Medulla oblongata (tissue), 1 donor: ENCODE results near the gene BPIFB4.
"Not testable (repeated sequence)": the region's sequence is repeated elsewhere in the genome, so short reads cannot be mapped to it uniquely, and the experiment has no call there.

ENCODE experiments used
- DNase-seq: peaks from one replicate; pipeline ENCODE4 v3.0.0-alpha.2; 2015; ENCODE audit errors: extremely low spot score

The BPIFB4 gene

GRCh38 chr20:33119725-33120720 is 40.6 kb downstream of the BPIFB4 start:
- DNase-seq, result no peak

DNA sequence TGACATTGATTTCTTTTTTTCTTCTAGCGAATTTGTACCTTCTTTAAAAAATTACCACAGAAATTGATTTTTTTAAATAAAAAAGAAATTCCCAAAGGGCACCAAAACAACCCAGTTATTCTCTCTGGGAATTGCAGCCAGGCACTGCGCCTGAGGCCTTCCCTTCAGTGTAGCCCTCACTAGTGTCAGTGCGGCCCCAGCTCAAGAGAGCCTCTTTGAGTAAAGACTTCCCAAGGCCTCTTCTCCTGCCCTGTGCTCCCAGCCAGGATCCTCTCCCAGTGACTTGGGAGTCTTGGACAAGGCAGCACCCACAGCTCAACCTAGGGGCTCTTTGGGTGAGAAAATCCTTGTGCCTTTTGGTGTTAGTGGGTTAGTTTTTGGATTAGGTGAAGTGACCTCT is 41.5 kb downstream of the BPIFB4 start:
- no peak for DNase-seq

DNA sequence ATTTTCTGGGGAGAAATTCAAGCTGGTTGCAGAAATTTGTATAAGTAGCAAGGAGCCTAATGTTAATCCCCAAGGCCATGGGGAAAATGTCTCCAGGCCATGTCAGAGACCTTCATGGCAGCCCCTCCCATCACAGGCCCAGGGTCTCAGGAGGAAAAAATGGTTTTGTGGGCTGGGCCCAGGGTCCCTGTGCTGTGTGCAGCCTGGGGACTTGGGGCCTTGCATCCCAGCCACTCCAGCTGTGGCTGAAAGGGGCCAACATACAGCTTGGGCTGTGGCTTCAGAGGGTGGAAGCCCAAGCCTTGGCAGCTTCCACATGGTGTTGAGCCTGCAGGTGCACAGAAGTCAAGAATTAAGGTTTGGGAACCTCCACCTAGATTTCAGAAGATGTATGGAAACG is 42.9 kb downstream of the BPIFB4 start:
- not testable (repeated sequence) for DNase-seq

DNA sequence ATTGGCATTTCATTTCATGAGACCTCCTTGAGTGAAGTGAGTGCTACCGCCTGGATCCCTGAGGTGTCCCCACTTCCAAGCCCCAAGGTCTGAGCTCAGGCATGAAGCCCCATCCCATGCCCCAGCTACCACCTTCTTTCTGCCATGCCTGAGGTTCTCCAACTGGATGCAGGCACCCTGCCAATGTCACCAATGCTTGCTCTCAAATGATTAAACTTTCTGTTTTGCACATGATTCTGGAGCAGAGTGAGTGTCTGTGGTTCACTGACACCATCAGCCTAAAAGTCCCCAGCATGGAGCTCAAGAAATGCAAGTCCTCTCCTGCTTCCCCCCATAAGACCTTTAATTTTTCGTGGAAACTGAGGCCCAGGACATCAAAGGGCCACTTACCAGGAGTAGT is 44.8 kb downstream of the BPIFB4 start:
- DNase-seq, result no peak

DNA sequence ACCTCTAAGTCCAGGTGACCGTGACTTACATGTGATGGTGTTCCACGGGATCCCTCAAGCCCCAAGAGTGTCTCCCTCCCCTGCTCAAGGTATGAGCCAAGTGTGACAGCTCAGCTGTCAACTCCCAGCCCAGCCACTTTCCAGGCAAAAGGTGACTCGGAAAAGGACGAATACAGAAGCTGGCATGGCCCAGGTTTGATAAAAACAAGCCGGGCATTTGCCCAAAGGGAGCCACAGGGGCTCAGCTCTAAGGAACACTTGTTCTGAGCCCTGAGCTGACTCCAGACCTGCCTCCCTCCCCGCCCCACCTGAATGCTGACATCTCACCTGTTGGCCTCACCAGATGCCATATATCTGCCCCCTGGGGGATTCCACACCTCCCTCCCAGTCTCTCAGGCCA is 45.6 kb downstream of the BPIFB4 start:
- DNase-seq, result no peak

DNA sequence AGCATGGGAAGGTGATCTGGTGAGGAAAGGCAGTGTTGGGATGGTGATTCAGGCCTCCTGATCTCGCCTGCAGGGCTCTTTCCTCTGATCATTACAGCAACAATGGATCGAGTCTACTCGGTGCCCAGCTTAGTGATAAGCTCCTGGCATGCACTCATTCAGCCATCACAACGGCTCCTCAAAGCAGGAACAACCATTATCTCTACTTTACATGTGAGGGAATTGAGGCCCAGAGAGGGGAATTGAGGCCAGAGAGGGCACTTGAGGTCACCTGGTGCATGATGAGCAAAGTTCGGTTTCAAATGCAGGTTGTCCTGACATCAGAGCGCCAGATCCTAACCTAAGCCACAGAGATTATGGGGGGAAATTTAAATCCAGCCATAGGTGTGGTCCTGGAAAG is 46.5 kb downstream of the BPIFB4 start:
- no peak for DNase-seq

DNA sequence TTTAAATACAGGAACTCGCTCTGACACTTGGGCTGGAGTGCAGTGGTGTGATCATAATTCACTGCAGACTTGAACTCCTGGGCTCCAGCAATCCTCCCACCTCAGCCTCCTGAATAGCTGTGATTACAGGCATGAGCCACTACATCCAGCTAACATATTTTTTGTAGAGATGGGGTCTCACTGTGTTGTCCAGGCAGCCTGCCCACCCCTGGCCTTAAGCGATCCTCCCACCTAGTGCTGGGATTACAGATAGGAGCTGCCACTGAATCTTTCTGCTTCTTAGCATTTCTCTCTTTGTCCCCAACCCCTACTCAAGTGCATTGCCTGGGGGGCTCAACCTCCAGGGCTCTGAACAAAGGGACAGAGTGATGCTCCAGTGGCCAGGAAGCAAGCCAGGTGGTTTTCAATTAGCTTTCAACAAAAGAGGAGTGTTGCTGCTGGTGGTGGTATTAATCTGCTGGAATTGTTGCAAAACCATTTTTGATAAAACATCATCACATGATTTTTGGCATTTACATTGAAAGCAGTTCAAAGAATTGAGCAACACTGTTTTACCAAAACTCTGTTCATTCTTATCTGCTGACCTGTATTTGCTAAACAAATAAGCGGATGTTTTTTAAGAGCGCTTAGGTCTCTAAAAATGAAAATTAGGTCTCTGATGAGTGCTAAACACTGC is 48.1 kb downstream of the BPIFB4 start:
- no peak for DNase-seq

GRCh38 chr20:33130568-33131061 is 51.2 kb downstream of the BPIFB4 start:
- DNase-seq, result no peak

- DNase-seq, result no peak
Observed at GRCh38 chr20:33131949-33132473, 52.6 kb downstream of the BPIFB4 start.

DNA sequence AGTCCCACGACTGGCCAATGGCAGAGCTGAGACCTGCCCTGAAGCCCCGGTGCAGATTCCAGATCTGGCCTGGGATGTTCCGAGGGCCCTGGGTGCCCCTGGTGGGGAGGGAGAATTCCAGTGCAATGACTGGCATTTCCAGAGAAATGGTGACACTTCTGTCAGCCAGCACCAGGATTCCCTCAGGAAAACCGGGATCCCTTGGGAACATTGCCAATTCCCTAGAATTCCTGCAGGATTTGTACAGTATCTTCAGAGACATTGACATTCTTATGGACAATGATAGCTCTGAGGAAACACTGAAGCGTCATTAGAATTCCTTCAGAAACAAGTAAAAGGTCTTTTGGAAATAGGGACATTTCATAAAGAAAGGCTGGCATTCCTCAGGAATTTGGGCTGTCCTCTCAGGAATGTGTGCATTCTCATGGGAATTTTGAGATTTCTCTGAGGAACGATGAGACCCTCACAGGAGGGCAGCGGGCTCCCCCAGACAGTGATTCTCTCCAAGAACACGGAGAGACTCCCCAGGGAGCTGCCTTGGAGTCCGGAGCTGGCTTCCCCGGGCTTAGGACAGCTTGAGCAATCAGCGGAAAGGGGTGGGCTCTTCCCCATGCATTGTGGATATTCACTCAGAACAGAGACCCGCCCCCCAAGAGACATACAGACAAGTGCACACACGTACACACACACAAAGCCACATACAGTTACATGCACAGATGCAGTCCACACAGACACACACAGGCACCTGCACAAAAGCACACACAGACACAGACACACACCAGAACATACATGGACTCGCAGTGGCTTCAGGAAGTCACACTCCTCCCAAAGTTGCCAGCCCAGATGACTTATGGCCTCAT is 53.3 kb downstream of the BPIFB4 start:
- no peak for DNase-seq

DNA sequence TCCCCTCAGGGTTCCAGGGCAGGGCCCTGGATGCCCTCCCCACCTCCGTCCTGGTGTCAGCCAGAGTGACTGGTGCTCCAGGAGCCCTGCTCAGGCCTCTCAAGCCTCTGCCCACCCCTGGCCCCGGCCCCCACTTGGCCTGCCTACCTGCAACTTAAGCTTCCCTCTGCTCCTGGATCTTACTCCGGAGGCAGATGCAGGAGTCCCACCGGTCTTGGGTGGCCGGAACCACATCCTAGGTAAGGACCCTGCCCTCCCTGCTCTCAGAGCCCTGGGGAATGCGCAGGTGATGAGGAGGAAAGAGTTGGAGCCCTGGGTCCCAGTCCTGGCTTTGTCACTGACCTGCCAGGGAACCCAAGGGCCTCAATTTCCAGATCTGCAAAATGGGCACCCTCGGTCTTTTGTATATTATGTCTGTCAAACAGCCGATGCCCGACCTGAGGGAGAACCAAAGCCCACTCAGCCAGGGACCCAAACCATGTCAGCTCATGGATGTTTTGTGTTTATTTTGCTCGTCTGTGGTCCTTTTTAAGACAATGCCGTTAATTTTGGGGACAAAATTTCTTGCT is 54.0 kb downstream of the BPIFB4 start:
- no peak for DNase-seq

DNA sequence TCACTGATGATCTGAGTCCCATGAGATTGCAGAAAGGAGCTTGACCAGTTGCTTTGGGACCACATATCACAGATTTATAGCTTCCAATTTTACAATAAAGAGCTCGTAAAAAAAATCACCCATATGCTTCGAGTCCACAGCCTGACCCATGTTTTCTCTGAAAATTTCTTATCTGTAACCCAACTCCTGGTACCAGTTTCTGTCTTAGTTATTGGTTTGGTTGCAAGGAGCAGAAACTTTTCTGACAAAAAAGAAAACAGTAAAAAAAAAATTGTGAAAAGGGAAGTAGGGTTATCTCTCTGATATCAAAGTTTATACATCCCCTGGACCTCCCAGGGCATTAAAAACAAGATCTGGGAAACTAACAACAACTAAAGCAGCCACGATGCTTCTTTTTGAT is 57.8 kb downstream of the BPIFB4 start:
- no peak for DNase-seq

- DNase-seq, result no peak
Observed at GRCh38 chr20:33139467-33139866, 60.0 kb downstream of the BPIFB4 start.

DNA sequence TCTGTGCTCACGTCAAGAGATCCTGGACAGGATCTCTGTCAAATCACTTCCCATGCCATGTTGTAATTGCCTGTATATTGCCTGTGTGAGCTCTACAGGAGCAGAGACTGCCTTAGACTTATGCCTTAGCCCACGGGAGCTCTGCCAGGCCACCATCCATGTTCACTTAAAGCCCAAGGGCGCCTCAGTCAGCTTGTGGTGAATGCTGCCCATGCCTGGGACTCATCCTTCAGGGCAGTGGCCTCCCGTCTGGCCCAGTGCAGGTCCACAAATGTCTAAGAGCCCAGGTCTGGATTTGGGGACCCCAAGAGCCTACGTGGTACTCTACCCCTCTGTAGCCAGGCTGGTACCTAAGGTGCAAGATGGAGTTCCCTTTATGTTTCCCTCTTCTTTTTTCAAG is 66.1 kb downstream of the BPIFB4 start:
- no peak for DNase-seq

DNA sequence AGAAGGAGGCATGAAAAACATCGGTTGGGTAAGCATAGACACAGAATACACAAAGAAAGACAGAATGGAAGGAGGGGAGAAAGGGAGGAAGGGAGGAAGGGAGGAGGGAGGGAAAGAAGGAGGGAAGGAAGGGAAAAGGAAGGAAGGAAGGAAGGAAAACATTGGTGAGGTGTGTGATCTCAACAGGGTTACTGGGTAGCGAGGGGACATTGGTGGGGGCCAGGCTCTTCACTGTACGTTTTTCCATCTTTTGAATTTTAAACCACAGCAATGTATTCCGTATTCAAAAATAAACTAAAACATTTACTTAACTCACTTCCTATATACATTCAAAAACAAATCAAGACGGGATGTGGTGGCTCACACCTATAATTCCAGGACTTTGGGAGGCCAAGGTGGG is 67.9 kb downstream of the BPIFB4 start:
- DNase-seq, result no peak

DNA sequence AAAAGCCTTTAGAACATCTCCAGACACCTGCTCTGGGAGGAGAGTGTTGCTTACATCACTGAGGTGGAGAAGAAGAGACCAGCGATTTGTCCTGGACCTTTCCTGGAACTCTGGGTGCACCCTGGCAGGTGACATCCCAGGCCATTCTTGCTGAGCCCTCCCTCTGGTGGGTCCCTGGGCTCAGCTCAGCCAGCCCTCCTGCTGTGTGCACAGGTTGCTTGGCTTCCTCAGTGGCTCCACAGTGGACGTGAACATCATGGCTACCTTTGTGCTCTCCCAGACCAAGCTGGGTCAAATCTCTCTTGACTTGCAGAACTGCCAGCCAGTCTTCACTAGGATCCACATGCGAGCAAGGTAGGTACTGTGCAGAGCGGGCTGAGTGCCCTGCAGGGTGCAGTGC is 68.6 kb downstream of the BPIFB4 start:
- no peak for DNase-seq

DNA sequence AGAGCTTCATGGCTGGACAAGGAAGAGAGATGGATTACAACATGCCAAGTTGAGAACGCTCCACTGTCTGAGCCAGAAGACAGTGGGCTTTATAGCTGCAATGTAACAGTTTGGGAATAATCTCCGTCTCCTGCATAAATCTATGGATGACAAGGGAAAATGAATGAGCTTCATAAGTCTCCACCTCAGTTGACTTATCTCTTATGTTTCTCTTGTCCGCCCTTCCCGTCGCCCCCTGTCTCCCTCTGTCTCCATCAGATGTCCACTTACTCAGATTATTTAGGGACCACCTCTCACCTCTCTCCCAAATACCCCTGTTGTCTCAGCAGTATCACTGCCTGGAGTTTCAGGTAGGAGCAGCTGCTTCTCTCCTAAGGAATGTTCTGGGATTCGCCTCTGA is 74.8 kb downstream of the BPIFB4 start:
- no peak for DNase-seq

DNA sequence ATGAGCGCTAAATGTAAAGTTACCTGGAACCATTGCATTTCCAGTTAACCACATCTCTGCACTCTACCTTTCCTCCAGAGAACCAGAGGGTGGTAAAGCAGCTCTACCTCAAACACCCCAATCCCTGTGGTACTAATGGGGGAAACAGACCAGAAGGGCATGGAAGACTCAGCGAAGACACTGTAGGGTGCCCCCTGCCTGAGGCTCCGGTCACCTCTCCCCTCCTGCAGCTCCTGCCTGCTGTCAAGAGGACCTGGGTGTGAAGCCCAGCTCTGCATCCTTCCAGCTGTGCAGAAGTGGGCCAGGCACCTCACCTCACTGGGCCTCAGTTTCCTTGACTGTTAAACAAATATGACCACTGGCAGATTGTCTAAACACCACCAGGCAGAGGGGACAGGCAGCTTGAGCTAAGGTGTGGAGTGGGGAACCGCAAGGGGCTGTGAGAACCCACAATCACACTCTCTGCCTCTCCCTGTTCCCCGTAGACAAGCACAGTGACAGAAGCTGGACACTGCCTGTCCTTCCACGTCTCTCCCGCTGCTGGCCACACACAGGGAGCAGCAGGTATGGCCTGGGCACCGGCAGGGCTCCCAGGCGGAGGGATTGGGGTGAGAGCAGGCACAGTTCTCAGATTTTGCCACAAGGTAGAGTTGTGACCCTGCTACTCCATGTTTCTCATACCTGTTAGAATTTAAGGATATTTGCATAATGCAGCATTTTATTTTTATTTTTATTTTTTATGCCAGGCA is 79.4 kb downstream of the BPIFB4 start:
- DNase-seq, result no peak

GRCh38 chr20:33159713-33160112 is 80.3 kb downstream of the BPIFB4 start:
- DNase-seq, result no peak

DNA sequence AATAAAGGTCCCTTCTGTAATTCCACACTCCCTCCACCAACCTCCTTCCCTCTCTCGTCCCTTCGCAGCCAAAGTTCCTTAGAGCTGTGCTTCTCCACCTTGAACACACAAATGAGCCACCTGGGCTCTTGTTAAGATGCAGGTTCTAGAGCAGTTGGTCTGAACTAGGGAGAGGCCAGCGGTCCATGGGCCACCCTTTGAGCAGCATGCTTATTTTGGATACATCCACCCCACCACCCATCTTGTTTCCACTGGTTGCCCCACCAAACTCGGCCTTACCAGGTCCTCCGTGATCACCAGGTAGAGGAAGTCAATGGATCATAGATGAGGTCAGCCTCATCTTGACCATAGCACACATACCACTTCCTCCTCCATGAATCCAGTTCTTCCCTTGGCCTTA is 81.2 kb downstream of the BPIFB4 start:
- no peak for DNase-seq
